ENCODE results near the gene TFEB.
A peak's percentile ranks its signal among the peaks of the same experiment; 100 is the strongest.

Gene TFEB

DNA sequence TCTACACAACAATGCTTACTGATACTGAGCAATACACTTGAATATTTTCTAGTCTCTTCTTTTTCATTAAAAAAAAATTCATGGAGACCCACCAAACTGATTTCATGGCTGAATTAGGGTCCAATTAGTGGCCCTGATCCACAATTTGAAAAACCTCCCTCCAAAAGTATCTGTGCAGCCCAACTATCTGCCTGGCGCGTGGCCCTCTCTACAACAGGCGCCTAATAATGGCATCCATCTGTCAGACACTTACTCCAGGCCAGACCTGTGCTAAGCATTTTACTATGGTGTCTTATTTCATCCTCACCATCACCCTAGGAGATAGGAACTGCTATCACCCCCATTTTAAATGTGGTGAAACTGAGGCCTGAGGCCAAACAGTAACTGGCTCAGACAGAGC is 14.0 kb downstream of the TFEB start:
- DNase-seq, result no peak

DNA sequence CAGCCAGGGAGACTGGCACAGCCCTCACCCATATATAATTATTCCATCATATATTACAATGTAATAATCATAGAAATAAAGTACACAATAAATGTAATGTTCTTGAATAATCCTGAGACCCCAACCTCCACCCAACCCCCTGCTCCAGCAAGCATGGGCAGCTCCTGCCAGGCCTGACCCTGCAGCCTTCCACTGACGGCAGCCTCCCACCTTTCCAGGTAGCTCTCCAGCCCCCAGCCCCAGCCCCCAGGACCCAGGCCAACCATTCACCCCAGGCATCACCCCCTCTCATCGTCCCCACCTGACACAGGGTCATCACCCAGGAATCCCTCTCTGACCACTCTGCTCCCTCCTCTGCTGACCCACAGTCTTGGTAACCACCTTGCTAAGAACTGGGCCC is 14.6 kb downstream of the TFEB start:
- no peak for DNase-seq

DNA sequence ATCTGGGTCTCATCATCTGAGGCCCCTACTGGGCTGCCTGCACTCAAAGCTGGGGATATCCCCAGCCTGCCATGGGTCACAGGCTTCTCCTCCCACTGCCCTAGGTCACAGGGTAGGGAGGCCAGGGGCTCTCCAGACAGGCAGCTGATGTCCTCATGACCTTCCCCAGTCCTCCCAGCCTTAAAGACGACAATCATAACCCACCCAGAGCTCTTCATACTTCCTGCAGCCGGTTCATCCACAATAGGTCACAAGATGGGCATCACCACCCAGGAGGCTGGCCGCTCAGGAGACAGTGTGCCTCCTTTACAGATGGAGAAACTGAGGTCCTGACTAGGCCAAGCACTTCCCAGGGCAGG is 15.2 kb downstream of the TFEB start:
- DNase-seq, result no peak

DNA sequence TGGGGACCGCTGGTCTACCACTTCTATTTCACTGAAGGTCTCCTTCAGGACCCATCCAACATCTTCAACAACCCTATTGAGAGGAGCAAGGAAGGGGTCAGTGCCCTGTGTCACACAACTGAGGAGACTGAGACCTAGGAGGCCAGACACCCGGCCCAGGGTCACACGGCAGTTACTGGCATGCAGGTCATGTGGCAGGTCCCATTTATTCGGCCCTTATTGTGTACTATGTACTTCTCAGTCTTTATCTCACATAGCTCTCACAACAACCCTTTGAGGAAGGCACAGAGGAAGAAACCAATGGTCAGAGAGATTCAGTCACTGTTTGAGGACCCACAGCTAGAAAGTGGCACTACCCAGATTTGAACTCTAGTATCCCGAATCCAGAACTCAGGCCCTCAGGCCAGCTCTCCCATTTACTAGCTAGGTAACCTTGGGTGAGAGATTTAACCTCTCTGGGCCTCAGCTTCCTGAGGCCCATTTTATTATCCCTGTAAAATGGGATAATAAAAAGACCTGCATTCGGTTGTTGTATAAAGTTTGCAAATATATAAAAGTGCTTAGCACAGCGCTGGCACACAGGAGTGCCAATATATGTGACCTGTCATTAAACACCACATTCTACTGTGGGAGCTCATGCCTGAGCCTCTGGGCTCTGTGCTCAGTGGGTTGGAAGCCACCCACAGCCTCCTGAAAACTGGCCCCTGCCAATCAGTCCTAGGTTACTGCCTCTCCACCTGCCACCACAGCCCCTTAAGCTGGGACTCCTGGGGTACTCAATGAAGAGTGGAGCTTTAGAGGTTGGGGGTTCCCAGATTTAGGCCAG is 15.8 kb downstream of the TFEB start:
- no peak for DNase-seq

DNA sequence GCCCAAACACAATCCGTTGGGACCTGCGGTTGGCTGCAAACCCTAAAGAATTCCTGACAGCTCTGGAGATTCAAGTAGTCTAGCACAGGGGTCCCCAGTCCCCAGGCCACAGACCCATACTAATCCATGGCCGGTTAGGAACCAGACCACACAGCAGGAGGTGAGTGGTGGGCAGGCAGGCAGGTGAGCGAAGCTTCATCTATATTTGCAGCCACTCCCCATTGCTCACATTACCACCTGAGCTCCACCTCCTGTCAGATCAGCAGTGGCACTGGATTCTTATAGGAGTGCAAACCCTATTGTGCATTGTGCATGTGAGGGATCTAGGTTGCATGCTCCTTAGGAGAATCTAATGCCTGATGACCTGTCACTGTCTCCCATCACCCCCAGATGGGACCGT is 16.6 kb downstream of the TFEB start:
- DNase-seq, result no peak

DNA sequence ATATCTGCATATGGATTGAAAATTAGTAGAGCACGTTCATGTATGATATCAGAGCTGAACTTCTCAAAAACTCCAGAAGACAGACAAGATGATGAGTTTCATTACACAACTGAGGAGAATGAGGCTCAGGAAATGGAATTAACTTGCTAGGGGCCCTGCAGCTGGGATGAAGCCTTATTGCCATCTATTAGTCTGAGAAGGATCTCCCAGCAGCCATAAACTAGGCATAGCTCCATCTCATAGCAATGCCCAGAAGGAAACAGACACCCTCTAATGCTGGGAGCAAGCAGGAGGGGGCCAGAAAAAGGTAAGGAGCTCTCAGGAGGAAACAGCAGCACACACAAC is 18.0 kb downstream of the TFEB start:
- DNase-seq, result no peak

DNA sequence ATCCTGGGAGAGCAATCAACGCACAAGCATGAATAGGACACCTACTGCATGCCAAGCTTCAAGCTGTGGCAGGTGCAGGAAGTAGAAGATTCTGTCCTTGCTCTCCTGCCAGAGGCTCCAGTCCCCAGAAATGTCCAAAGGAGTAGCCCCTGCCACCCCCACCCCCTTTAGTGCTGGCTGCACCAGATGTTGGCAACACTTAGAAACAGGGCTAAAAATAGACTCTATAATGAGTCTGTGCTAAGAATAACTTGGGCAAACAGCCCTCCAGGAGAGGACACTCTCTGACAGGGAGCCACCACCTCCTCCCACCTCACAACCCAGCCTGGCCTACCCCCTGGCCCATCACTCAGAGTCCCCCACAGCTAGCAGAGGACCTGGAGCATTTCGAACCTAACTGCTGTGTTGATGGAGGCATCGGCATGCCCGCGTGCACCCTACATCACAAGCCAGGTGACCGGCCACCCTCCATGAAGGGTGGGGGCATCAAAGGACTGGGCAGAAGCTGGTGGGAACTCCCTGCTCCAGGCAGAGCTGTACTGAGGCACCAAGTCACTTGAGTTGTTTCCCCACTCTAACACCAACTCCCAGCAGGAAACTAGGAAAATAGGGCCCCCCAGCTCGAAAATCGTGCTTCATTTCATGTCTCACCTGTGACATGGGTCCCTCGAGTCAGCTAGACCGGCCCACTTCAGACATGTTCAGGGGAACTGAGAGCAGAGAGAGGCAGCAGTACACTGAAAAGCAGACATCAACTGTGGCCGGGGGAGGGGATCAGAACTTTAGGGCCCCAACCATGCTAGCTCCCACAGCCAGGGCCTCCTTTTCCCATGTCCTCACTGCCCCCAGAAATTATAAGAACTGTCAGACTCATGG is 18.7 kb downstream of the TFEB start:
- no peak for DNase-seq

DNA sequence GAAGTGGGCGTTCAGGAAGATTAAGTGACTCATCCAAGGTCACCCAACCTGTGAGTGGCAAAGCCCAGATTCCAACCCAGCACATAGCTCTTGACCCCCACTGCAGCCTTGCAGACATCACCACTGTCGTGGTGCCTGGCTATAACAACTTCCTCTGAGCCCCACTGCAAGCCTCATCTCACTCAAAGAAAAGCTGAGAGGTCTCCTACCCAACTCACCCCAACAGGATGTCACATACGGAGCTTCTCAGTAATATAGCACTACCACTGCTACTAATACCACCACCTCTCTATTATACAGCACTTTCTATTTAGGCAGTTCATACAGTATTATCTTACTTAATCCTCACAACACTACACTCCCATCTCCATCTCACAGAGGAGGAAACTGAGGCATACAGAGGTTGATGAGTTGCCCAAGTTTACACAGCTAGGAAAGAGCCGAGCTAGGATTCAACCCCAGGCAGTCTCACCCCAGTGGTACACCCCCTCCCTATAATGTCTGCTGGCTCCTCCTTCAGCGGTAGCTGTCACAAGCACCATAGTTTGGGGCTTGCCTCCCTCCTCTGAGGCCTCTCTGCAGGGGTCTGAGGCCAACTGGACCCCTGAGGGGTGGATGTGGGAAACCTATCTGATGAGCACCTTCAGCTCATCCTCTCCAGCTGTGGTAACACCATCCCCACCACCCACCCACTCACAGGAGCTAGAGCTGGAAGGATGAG is 19.5 kb downstream of the TFEB start:
- no peak for DNase-seq

DNA sequence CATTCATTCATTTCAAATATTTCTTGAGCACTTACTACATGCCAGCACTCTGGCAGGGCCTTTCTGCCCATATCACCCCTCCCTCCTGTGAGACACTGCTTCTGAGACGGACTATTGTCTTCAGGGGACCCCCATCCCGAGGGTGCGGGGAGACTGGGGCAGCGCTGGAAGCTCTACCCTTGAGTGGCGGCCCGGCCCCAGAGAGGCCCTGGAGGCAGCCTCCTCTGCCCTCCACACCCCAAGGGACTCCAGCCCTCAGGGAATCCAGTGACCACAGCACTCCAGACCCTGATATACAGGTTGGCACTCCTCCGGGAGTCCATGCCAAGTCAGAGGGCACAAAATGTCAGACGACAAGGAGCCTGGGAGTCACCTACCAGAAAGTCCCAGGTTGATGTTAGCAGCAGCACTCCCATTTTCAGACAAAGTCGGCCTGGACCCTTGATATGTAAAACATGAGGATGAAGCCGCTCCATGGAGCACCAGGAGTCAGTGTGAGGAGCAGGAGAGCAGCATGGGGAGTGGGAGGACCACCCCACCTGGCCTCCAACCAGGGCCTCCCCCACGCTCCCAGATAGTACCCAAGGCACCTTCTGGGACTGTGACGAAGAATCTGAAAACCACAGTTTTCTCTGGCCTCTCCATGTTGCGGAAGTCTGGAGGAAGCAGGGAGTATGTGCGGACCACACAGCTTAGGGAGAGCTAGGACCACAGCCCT is 20.7 kb downstream of the TFEB start:
- DNase-seq, result no peak

DNA sequence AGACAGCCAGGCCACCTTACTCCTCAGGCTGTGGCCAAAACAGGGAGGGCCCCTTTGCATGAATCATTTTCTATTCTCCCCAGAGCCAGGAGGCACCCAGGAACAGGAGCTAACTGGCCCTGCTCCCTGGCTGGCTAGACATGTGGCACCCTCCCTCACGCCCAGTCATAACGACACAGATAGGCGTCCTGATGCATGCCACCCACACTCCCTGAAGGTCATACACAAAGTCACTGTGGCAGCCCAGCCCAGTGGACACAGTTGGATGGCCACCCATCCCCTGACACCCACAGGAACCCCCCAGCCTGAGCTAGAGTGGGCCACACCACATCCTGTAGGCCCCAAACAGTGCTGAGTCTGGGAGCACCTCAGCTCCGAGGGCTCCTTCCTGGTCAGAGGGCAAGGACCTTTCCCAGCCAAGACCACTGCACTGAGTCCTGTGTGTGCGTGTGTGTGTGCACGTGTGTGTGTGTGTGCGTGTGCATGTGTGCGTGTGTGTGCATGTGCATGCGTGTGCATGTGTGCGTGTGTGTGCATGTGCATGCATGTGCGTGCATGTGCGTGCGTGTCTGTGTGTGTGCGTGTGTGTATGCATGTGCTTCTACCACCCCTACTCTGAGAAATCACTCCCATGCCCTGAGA is 21.6 kb downstream of the TFEB start:
- no peak for DNase-seq

DNA sequence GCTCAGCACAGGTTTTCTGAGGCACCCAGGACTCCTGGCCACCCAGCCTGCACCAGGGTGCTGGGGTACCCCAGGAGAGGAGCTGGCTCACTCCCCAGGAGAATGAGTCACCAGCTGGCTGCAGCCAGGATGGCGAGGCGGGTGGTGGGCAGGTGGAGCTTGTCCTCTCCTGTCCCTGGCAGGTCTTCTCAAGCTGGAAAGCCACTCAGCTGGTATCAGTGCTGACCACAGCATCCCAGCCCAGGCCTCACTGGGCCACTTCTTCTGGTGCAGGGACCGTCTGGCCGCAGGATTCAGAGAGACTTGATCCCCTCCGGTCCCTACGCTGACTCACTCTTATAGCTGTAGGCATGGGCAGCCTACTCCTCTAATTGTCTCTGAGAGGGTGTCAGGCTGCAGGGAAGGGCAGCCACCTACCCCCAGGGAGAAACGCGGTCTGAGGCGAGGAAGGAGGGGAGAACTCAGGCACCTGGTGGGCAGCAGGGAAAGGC is 22.2 kb downstream of the TFEB start:
- DNase-seq, result peak; percentile 48

DNA sequence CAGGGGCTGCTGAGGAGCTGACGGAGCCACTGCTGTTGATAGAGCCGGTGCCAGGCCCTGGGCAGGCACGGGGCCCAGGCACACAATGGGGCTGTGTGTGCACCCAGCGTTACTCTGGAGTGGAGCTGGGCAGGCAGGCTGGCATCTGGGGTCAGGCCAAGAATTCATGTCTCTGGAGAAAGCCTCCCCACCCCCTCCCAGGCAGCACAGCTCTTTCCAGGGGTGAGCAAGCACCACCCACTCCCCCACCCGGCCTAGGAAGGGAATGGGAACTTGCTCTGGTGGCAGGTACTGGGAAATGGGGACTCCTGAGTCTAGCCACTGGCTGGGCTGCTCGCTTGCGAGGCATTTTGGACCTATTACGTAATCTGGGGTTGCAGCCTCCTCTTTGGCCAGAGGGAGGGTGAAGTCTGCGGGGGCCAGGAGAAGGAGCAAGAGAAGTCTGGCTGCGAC is 22.7 kb downstream of the TFEB start:
- DNase-seq, result peak; percentile 26

DNA sequence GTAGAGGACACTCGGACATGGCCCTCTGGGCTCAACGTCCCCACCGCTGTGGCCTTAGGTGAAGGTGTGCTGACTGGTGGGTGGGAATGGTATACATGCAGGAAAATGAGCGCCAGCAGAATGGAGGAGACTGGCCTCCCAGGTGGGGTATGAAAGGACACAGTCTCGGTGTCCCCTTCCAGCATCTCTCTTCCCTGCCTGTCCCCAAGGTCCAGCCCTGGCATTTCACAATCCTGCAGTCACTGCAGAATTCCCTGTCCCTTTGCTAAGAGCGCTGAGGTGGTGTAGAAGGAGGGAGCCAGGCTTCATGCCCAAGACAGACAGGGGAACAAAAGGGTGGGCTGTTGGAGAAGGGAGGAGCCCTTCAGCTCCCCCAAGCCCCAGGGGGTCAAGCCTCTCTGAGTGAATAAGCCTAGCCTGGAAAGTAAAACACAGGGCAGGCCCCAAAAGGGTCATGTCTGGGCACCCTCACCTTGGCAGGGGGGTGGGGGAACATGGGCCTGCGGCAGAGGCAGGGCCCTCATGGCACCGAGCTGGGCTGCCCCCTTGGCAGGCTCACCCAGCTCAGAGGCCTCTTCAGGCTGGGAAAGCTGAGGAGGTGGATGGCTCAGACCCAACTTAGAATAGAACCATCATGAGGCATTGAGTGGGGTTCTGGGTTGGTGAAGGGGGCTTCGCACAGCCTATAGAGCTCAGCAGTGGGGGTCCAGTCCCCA is 23.9 kb downstream of the TFEB start:
- no peak for DNase-seq

DNA sequence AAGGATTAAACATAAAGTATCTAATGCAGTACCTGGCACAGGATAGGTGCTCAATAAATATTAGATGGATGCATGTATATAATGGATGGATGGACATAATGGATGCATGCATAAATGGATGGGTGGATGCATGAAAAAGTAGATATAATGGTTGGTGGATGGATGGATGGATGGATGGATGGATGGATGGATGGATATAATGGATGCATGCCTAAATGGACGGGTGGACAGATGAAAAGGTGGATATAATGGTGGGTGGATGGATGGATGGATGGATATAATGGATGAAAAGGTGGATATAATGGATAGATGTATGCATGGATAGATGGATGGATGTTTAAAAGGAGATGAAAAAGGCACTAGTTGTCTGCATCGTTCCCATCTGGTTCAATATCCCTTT is 26.0 kb downstream of the TFEB start:
- DNase-seq, result no peak

DNA sequence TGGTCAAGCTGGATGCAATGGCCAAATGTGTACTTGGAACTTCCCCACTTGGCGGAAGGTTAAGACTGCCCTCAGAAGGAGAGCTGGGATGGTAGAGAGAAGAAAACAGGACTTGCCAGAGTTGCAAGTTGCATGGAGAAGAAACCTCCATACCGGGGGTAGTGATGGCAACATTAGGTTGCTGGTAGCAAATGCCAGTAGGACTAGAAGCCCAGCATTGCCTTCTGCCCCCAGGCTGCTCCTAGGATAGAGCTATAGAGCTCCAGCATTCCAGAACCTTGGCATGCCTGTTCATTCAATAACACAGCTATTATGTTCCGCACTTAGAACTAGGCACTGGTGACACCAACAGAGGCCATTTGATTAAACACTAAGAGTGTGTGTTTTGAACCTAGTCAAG is 26.6 kb downstream of the TFEB start:
- no peak for DNase-seq

DNA sequence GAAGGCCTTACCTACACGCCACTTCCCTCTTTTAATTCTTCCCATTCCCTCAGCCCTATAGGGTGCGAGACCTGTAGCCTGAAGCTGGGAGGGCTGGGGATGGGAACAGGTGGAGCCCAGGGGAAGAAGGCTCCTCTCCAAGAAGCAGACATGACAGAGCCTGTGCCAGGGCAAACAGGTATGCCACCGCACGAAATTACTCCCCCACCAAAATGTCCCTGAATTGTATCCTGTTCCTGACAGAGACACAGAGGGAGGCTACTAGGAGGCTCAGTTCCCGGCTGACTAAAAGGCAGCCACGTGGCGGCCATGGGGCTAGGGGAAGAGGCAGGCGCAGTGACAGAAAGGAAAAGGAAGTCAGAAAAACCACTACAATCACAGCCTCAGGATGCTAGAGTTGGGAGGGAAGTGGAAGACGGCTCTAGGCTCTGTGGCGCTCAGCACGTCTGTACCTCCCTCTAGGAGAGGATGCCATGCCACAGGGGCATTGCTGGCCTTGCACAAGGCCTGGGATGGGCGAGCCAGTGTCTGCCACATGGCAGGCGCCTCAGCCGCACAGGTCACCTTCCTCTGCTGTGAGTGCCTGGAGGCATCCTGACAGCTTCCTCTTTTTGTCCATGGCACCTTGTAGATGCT is 27.7 kb downstream of the TFEB start:
- DNase-seq, result no peak

DNA sequence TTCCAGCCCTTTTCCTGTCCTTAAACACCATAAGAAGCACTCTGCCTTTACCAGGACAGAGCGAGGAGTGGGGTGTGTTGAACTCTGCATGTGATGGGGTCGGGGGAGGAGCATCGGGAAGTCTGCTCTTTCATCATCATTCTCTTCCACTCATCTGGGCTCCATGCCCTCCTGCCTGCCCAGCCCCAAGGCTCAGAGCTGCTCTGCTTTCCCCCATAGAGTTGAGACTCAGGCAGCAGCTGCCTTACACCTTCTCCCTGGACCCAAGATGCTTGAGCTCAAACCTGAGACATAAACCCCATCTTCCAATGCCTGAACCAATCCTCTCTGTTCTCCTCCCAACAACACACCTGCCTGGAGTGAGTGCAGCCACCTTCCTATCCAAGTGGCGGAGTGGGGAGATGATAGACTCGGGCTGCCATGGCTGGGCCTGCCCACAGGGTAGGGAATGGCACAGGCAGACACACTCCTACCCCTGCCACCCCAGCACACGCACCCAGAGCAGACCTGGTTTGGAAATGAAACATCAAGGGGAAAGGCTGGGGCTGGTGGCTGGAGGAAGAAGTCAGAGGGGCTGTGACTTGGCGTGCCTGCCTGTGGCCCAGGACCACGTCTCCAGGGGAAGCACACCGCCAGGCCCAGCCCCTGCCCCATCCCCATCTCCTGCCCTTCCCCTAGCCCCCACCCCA is 28.4 kb downstream of the TFEB start:
- DNase-seq, result no peak

DNA sequence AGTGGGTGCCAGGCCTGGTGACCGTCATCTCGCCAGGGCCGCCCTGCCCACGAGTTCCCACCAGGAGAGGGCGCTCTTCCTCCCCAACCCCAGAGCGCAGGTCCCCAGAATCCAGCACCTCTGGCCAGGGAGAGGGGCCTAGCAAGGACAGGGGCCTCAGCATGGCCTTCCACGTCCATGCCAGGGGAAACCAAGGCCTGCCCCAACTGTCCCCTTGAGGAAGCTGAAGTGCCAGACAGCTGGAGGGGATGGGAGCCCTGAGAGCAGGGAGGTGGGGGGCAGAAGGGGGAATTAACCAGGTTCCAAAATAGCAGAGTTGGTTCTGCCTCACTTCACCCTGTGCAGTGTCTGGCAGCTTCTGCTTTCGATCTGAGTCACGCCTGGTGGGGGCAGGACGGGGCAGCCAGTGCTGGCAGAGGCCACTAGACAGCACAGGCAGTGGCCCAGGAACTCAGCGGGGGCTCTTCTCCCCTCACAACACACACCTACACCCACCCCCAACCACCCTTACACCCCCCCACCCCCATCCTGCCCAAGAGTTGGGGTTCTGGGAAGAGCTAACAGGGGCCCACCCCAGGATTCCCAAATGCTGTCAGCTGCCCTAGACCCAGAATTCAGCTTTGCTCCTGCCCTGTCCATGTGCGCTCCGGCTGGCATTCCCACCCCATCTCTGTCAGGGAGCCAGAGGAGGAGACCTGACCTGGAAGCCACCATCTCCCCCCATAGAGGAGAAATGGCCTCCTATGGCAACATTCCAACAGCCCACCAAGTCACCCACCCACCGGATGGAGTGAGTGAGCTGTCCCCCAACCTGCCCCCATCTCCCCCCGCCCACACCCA is 29.2 kb downstream of the TFEB start:
- DNase-seq, result peak; percentile 33

DNA sequence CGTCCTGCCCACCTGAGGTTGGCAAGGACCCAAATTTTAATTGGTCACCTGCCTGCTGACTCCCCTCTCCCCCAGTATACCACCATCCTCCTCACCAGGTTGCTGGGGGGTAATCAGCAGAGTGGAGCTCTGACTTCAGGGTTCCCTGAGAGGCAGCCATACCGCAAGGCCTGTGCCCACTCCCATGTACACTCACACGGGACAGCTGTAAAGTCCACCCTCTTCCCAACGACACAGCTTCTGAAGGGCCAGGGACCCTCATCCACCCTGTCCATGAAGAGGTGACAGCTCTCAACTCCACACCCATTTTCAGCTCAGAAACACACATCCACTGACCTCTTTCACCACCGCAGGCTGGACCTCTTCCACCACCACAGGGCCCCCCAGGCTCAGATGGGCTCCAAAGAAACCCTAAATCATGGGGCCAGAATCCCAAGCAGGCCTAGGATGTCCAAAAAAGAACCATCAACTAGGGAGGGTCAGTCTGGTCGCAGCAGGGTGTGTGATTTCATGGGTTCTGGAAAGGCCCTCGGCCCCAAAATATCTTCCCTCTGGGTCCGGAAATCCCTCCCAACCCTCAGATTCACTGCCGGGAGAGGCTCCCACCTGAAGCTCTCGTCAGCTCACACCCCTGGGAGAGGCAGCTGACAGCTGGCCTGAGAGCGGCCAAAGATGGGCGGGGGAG is 30.0 kb downstream of the TFEB start:
- DNase-seq, result no peak

Data from NCI-H1092 treated with DMSO at 0.1 percent for 48 hours (cell line).